ENCODE measurements around the gene SYT1.
"Not testable (repeated sequence)": the region's sequence is repeated elsewhere in the genome, so short reads cannot be mapped to it uniquely, and the experiment has no call there.

The SYT1 gene

DNA sequence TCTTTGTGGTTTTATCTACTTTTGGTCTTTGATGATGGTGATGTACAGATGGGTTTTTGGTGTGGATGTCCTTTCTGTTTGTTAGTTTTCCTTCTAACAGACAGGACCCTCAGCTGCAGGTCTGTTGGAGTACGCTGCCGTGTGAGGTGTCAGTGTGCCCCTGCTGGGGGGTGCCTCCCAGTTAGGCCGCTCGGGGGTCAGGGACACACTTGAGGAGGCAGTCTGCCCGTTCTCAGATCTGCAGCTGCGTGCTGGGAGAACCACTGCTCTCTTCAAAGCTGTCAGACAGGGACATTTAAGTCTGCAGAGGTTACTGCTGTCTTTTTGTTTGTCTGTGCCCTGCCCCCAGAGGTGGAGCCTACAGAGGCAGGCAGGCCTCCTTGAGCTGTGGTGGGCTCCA is 180.2 kb downstream of the SYT1 start:
- in situ Hi-C loops (cut with MboI; ENCODE audit: low pct_unique_long_range_greater_than_20kb, low sequenced_read_pairs); DNase-seq: not testable (repeated sequence)

DNA sequence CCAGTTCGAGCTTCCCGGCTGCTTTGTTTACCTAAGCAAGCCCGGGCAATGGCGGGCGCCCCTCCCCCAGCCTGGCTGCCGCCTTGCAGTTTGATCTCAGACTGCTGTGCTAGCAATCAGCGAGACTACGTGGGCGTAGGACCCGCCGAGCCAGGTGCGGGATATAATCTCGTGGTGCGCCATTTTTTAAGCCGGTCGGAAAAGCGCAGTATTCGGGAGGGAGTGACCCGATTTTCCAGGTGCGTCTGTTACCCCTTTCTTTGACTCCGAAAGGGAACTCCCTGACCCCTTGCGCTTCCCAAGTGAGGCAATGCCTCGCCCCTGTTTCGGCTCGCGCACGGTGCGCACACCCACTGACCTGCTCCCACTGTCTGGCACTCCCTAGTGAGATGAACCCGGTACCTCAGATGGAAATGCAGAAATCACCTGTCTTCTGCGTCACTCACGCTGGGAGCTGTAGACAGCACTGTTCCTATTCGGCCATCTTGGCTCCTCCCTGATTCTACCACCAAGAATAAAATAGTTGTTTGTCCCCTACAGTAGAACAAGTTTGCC is 180.7 kb downstream of the SYT1 start:
- DNase-seq; in situ Hi-C loops (cut with MboI; ENCODE audit: low pct_unique_long_range_greater_than_20kb, low sequenced_read_pairs): not testable (repeated sequence)

DNA sequence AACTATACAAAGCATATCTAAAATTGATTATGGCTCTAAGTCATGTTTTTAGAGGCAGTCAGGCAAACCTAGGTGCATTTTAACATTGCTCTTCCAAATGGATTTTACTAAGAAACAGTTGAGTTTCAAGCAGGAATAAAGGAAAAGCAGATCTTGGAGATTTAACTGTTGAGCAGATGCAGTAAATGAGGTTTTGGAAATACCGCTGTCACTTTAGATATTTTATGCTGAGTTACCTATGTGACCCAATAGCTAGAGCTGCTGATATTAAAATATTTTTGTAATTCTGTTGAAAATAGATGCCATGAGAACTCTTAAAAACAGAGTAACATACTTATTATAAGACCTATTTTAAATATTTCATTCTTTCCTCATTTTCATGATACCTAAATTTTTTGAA is 181.4 kb downstream of the SYT1 start:
- in situ Hi-C loops (cut with MboI; ENCODE audit: low pct_unique_long_range_greater_than_20kb, low sequenced_read_pairs): no loop called here
- DNase-seq: no peak

DNA sequence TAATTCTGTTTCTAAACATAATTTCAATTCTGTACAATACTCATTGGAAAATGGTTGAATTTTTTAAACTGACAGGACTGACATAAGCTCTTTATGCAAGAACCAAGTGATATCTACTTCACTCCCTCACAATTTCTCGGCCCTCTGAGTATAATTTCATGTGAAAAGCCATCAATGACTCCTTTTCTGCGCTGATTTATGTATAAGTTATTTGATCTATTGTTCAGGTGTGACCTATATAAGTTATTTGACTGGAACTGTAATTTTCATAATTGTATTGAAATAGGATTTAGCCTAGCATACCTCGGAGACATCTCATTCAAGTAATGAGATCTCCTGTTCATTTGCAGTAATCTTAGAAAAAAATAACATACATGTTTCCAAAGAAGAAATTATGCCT is 184.4 kb downstream of the SYT1 start:
- DNase-seq: no peak
- in situ Hi-C loops (cut with MboI; ENCODE audit: low pct_unique_long_range_greater_than_20kb, low sequenced_read_pairs): no loop called here

DNA sequence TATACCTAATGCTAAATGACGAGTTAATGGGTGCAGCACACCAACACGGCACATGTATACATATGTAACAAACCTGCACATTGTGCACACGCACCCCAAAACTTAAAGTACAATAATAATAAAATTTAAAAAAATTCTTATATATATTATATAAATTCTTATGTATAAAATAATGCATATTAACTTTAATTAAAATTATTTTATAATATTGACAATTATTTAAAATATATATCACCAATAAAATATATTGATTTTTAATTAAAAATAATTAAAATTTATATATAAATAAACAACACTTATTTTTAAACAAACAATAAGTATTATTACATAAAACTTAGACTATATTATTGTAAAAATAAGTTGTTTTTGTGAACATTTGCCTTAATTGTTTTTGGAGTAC is 188.8 kb downstream of the SYT1 start:
- in situ Hi-C loops (cut with MboI; ENCODE audit: low pct_unique_long_range_greater_than_20kb, low sequenced_read_pairs): no loop called here
- no peak for DNase-seq

DNA sequence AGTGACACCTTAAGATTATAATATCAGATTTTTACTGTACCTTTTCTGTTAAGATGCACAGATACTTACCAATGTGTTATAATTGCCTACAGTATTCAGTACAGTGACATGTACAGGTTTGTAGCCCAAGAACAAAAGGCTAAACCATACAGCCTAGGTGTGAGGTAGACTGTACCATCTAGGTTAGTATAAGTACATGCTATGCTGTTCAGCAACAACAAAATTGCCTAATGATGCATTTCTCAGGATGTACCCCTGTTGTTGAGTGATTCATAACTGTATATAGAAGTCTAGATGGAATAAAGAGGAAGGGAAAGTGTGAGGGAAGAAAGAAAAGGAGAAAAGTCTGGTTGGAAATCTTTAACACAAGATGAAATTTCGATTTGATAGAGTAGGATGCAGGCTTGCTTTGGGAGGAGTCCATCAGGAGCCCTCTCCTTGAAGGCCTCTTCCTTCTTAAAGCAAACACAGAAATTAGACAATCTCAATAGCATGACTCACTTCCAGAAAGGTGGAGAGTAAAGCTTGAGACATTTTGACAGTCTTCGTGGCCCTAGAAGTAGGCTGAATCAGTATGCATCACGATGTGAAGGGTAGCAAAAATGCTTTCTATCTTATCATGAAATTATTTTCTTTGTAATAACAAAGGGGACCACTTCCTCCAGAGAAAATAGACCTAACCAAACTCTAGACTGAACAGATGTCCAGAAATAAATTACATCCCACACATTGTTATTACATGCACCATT is 191.5 kb downstream of the SYT1 start:
- in situ Hi-C loops (cut with MboI; ENCODE audit: low pct_unique_long_range_greater_than_20kb, low sequenced_read_pairs): no loop called here
- DNase-seq: no peak

- in situ Hi-C loops (cut with MboI; ENCODE audit: low pct_unique_long_range_greater_than_20kb, low sequenced_read_pairs): no loop called here
- DNase-seq: no peak
Observed at GRCh38 chr12:79056775-79057174, 192.2 kb downstream of the SYT1 start.

DNA sequence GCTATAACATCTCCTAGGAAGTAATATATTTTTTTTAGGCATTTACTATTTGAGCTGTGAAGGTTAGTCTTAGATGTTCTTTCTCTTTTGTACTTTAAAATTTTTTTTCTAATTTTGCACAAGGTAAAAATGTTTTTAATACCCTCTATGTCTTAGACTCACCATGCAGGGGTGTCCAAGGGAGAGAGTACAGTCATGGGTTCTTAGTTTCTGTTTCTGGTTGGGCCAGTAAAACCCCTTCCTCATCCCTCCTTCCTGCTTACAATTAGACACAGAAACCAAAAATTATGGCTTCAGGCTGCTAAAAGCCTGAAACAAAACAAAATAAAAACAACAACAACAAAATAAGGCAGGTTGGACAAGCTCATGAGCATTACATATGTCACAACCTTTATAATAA is 193.0 kb downstream of the SYT1 start:
- in situ Hi-C loops (cut with MboI; ENCODE audit: low pct_unique_long_range_greater_than_20kb, low sequenced_read_pairs): no loop called here
- DNase-seq: no peak

DNA sequence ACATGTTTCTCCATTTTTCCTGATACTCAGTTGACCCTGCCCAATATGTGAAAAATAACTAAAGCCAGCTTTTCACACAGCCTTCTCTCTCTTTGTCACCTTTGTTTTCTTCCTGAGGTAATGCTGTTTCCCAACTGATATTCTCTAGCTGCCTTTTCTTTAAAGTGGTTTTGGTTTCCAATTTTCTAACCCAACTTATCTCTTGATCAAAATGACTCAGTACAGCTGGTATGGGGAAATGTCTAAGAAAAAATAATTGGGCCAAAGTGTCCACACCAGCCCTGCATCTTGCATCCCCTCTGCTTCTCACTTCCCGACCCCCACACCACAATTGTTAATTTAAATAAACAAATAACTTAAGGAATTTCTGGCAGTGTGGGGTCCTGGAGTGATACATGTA is 193.8 kb downstream of the SYT1 start:
- in situ Hi-C loops (cut with MboI; ENCODE audit: low pct_unique_long_range_greater_than_20kb, low sequenced_read_pairs): no loop called here
- no peak for DNase-seq

GRCh38 chr12:79059557-79059956 is 195.0 kb downstream of the SYT1 start:
- in situ Hi-C loops (cut with MboI; ENCODE audit: low pct_unique_long_range_greater_than_20kb, low sequenced_read_pairs): no loop called here
- DNase-seq: no peak

- DNase-seq: no peak
- in situ Hi-C loops (cut with MboI; ENCODE audit: low pct_unique_long_range_greater_than_20kb, low sequenced_read_pairs): no loop called here
Observed at GRCh38 chr12:79063258-79063657, 198.7 kb downstream of the SYT1 start.

DNA sequence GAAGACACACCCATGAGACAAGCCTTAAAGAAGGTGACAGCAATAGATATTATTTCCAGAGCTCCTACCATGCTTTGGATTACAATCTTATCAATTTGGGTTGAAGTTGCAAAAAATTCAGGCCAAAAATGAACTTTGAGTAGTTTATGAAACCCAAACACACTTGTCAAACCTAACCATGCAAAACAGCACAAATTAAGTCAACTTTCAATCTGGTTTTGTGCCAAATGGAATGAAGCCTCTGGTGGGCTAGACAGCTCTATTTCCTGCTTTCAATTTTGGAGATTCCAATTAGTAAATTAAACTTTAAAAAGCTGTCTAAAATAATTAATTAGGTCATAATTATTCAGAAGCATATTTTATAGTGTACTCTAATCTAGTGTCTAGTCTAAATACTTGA is 203.4 kb downstream of the SYT1 start:
- in situ Hi-C loops (cut with MboI; ENCODE audit: low pct_unique_long_range_greater_than_20kb, low sequenced_read_pairs): no loop called here
- no peak for DNase-seq

GRCh38 chr12:79069009-79069408 is 204.4 kb downstream of the SYT1 start:
- in situ Hi-C loops (cut with MboI; ENCODE audit: low pct_unique_long_range_greater_than_20kb, low sequenced_read_pairs): no loop called here
- DNase-seq: no peak

DNA sequence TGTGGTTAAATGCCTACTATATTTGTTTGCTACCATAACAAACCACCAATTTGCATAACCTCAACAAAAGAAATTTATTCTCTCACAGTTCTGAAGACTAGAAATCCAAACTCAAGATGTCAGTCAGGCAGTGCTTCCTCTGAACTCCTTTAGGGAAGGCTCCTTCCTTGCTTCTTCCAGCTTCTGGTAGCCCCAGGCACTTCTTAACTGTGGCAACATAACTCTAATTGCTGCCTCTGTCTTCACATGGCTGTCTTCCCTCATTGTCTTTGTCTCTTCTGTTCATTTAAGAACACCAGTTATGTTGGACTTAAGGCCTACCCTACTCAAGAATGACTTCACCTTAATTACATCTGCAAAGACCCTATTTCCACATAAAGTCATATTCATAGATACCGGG is 206.9 kb downstream of the SYT1 start:
- in situ Hi-C loops (cut with MboI; ENCODE audit: low pct_unique_long_range_greater_than_20kb, low sequenced_read_pairs): no loop called here
- DNase-seq: no peak

DNA sequence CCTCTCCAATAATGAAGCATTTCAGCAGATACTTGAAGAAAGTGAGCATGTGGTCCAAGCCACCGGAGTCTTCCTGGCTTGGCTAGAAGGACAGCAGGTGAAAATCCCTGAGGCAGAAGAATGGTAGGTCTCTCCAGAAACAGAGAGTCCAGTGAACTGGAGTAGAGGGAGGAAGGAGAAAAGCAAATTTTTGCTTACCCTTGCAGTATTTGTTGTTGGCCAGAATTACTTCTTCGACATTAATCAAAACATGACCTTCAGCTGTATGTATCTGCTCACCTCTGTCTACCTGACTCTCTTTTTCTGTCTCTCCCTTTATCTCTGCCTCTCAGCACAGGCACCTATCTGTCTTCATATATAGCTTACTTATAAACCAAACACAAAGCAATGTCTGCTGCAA is 208.9 kb downstream of the SYT1 start:
- DNase-seq: no peak
- in situ Hi-C loops (cut with MboI; ENCODE audit: low pct_unique_long_range_greater_than_20kb, low sequenced_read_pairs): no loop called here

DNA sequence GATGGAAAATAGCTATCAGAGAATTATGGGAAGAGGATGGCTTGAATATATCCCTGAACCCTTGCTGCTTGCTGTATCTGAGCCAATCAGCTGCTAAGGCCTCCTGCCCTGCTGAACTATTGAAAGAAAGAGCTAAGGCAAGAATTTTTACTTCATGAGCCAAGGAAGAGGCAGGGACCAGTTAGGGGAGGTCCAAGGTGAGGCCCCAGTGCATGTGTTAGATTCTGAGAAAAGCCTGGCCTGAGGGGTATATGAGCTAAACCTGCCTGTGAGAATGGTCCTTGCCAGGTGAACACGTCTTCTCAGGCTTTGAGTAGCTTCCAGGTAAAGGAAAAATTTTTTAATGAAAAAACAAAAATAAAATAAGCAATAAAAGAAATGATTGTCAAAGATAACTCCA is 218.0 kb downstream of the SYT1 start:
- DNase-seq: no peak
- in situ Hi-C loops (cut with MboI; ENCODE audit: low pct_unique_long_range_greater_than_20kb, low sequenced_read_pairs): no loop called here

DNA sequence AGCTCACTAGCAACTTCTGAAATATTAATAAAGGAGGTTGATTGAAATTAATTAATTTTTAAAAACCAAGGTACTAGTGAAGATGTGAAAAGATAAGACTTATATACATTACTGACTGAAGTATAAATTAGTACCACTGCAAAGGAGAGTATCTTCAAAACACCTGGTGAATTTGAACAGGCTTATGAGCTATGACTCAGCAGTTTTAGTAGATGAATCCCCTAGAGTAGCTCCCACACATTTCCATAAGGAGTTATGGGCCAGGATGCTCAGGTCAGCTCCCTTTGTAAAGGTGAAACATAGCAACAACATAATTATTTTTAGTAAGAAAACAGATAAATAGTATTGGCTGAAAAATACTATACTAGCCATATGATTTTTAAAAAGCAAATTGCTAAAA is 218.6 kb downstream of the SYT1 start:
- in situ Hi-C loops (cut with MboI; ENCODE audit: low pct_unique_long_range_greater_than_20kb, low sequenced_read_pairs): no loop called here
- no peak for DNase-seq

GRCh38 chr12:79085106-79085682 is 220.6 kb downstream of the SYT1 start:
- in situ Hi-C loops (cut with MboI; ENCODE audit: low pct_unique_long_range_greater_than_20kb, low sequenced_read_pairs): no loop called here

GRCh38 chr12:79086541-79087296 is 222.1 kb downstream of the SYT1 start:
- no peak for DNase-seq

More at GRCh38 chr12:79085106-79085682, 220.6 kb downstream of the SYT1 start:
- DNase-seq: no peak

DNA sequence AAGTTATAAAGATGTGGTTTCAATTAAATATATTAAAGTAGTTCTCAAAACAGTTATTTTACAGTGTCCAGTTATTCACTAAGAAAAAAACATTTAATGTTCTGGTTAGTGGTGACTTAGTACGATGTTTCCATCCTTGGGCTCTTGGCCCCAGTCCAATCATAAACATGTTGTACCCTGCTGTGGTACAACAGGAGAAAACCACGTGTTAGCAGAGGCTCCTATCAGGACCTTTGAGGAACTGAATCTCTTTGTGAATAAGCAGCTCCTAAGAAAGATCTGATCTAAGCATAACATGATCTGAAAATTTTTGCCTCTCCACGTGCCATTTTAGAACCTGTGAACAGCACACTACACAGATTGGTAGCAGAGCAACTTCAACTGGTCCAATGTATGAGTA is 234.0 kb downstream of the SYT1 start:
- in situ Hi-C loops (cut with MboI; ENCODE audit: low pct_unique_long_range_greater_than_20kb, low sequenced_read_pairs): no loop called here
- no peak for DNase-seq

More at GRCh38 chr12:79086541-79087296, 222.1 kb downstream of the SYT1 start:
- in situ Hi-C loops (cut with MboI; ENCODE audit: low pct_unique_long_range_greater_than_20kb, low sequenced_read_pairs): no loop called here

Data from KBM-7 (cell line).